Left ventricle myocardium inferior (tissue), 1 donor: ENCODE measurements around the gene FGF11. TPM values are rescaled to one million over a fixed set of nuclear protein-coding genes. Genes with fewer than 3 reads are reported as not detected.

Experiments used
- DNase-seq: peaks from one replicate; pipeline ENCODE4 v3.0.0-alpha.2; 2020
- H3K27ac ChIP-seq: fragments of 200-600 bp; replicated peaks from 2 replicates; pipeline ENCODE4 v1.8.0; 2021
- H3K27me3 ChIP-seq: fragments of 200-600 bp; 2 replicates; pipeline ENCODE4 v1.8.0; 2021; ENCODE audit warnings: low read depth
- H3K36me3 ChIP-seq: fragments of 200-600 bp; 2 replicates; pipeline ENCODE4 v1.8.0; 2021
- H3K4me1 ChIP-seq: fragments of 200-600 bp; 2 replicates; pipeline ENCODE4 v1.8.0; 2021
- H3K4me3 ChIP-seq: fragments of 200-600 bp; 2 replicates; pipeline ENCODE4 v1.8.0; 2021; ENCODE audit warnings: mild to moderate bottlenecking, moderate library complexity
- H3K9me3 ChIP-seq: fragments of 200-600 bp; replicated peaks from 2 replicates; pipeline ENCODE4 v1.8.0; 2021
- intact Hi-C: fragments of 100-400 bp; cut with micrococcal nuclease; formaldehyde crosslinking; loops from one replicate; pipeline ENCODE4 v1.11.0; 2022
- total RNA-seq: library from RNA; stranded (reverse); fragmentation: NEBNext Ultra II Directional; extraction: Animal tissue kit (Norgen Biotek cat#: 25700); gene quantifications from one replicate; pipeline ENCODE4 v1.2.1, GENCODE V29; 2021
- TF ChIP-seq, protein P1 (sequence below): fragments of 200-600 bp; IDR thresholded peaks from 2 replicates; pipeline ENCODE4 v1.8.0; 2021; ENCODE audit warnings: antibody characterized with exemption, mild to moderate bottlenecking, borderline replicate concordance
- donor health status: DM: no; HTN: yes; CAD: no; lungs with severe emphysema.

The FGF11 gene
- total RNA-seq, 1 donor from 2014 or later: 6.5 TPM

DNA sequence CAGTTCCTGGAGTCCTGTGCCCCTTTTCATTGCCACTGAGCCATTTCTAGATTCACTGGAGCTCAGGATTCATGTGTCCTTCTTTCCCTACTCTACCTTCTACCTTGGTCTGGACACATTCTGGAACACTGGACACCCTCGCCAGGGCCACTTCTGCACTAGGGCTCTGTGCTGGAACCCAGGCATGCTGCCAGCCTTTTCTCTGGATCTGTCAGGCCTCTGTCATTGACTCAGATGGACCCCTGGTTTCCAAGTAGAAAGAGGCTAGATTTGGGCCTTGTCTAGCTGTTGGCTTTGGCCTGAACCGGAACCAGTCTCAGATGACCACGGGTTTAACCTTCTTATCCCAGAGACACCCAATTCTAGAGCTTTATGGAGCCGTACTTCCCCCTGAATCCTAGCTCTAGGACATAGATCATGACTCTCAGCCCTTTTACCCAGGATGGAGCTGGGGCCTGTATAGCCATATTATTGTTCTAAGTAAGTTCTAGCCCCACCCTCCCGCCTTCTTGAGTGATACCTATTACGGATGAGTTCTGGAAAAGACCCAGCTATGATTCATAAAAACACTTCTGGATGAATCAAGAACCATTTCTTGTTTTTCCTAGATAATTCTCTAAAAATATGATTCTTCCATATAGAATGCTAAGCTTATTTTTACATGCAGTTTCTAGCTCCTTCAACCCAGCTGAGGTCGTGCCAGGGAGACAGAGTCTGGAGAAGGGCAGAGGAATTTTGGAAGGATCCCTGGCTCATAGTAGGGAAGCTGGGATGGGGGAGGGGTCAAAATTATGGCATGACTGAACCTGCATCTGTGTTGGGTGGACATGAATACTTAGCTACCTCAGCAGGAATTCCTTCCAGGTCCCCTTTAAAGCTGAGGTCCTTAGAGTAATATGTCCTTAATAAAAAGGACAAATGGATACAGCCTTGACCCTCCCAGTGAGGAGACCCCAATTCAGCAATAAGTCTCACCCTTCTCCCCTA is 4.5 kb downstream of the FGF11 start:
- H3K36me3 ChIP-seq: no peaks in the 10 kb centered on the region
- H3K4me1 ChIP-seq: peaks cover 48% of the 10 kb centered on the region
- H3K27ac ChIP-seq: no peak overlapping the region
- TF ChIP-seq, protein P1, sequence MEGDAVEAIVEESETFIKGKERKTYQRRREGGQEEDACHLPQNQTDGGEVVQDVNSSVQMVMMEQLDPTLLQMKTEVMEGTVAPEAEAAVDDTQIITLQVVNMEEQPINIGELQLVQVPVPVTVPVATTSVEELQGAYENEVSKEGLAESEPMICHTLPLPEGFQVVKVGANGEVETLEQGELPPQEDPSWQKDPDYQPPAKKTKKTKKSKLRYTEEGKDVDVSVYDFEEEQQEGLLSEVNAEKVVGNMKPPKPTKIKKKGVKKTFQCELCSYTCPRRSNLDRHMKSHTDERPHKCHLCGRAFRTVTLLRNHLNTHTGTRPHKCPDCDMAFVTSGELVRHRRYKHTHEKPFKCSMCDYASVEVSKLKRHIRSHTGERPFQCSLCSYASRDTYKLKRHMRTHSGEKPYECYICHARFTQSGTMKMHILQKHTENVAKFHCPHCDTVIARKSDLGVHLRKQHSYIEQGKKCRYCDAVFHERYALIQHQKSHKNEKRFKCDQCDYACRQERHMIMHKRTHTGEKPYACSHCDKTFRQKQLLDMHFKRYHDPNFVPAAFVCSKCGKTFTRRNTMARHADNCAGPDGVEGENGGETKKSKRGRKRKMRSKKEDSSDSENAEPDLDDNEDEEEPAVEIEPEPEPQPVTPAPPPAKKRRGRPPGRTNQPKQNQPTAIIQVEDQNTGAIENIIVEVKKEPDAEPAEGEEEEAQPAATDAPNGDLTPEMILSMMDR: no peak
- intact Hi-C loops: no loop called here
- peaks cover 56% of the 10 kb centered on the region for H3K27me3 ChIP-seq
- no peak for DNase-seq
- no peak overlapping the region for H3K4me3 ChIP-seq
- H3K9me3 ChIP-seq: no peaks in the 10 kb centered on the region

DNA sequence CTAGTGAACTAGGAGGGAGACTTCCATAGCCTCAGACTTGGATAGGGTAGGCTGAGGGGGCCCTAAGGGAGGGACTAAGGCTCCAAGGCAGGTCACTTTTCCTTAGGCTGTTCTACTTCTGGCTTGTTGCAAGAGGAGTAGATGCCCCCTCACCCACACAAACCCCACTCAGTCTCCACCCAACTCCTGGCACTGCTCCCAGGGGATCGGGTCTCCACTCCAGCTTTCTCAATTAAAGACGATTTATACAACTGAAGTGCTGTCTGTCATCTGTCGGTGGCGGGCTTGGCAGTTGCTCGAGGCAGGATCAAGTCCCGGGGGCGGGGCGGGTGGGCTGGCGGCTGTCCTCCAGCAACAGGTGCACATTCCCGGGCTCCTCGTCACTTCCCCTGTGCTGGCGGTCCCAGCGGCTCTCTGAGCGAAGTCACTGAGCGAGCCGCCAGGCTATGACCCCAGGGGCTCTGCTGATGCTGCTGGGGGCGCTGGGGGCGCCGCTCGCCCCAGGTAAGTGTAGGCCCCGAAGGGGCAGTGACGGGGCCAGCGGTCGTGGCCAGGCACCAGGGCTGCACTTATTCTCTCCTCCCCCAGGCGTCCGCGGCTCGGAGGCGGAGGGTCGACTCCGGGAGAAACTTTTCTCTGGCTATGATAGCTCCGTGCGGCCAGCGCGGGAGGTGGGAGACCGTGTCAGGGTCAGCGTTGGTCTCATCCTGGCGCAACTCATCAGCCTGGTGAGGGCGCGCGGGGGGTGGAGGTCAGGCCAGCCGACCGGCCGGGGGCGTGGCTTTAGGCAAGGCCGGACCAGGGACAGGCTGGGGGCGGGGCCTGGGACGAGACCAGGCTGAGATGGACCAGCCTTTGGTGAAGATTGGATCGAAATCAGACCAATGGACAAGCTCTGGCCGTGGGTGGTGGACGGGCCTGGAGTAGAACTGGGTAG is 5.6 kb downstream of the FGF11 start, which contains the start of gene CHRNB1:
Gene CHRNB1 (plus strand): TSS at position 380 of the 937 bp plus-strand sequence. CDS start 67 bp downstream, at position 447.
- TF ChIP-seq, protein P1: peak; percentile 36
- Histone ChIP-seq H3K9me3 (no peaks in the 10 kb centered on the region), H3K36me3 (no peaks in the 10 kb centered on the region), H3K27me3 (peaks cover 45% of the 10 kb centered on the region), H3K4me3 (peak within 1 kb of the TSS; percentile 70), H3K27ac (peak within 1 kb of the TSS; percentile 74), H3K4me1 (peaks cover 36% of the 10 kb centered on the region)
- intact Hi-C loops: no loop called here
- peak; percentile 88 for DNase-seq

DNA sequence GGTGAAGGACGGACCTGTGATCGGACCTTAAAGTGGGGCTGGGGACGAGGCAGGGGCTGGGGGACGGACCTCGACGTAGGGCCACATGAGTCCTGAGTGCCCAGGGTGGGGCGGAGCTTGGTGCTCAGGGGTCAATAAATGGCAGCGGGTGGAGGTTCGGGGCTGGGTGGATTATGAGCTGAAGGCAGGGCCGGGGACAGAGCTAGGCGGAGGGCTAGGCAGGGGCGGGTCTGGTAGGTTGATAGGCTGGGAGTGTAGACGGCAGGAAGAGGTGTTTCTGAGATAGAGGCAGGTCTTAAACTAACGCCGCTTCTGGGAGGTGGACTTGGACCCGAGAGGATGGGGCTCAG is 6.3 kb downstream of the FGF11 start:
- Histone ChIP-seq H3K36me3 (no peaks in the 10 kb centered on the region), H3K4me3 (peak overlapping the region; percentile 70), H3K9me3 (no peaks in the 10 kb centered on the region), H3K27me3 (peaks cover 39% of the 10 kb centered on the region), H3K4me1 (peaks cover 30% of the 10 kb centered on the region), H3K27ac (peak overlapping the region; percentile 74)
- intact Hi-C loops: no loop called here
- TF ChIP-seq, protein P1: no peak
- DNase-seq: no peak

DNA sequence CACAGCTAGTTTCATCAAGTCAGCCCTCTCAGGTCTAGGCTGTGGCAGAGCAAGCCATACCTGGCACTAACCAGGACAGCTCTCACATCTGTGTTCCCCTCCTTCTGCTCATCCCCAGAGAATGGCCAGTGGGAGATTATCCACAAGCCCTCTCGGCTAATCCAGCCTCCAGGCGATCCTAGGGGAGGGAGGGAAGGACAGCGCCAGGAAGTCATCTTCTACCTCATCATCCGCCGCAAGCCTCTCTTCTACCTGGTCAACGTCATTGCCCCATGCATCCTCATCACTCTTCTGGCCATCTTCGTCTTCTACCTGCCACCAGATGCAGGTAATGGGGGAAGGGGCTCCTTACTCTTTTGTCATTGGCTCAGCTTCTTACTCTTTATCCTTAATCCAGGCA is 9.1 kb downstream of the FGF11 start:
- TF ChIP-seq, protein P1: no peak
- intact Hi-C loops: no loop called here
- H3K36me3 ChIP-seq: no peaks in the 10 kb centered on the region
- H3K4me1 ChIP-seq: peaks cover 24% of the 10 kb centered on the region
- no peak for DNase-seq
- peaks cover 35% of the 10 kb centered on the region for H3K27me3 ChIP-seq
- no peak overlapping the region for H3K4me3 ChIP-seq
- H3K9me3 ChIP-seq: no peaks in the 10 kb centered on the region
- H3K27ac ChIP-seq: no peak overlapping the region

DNA sequence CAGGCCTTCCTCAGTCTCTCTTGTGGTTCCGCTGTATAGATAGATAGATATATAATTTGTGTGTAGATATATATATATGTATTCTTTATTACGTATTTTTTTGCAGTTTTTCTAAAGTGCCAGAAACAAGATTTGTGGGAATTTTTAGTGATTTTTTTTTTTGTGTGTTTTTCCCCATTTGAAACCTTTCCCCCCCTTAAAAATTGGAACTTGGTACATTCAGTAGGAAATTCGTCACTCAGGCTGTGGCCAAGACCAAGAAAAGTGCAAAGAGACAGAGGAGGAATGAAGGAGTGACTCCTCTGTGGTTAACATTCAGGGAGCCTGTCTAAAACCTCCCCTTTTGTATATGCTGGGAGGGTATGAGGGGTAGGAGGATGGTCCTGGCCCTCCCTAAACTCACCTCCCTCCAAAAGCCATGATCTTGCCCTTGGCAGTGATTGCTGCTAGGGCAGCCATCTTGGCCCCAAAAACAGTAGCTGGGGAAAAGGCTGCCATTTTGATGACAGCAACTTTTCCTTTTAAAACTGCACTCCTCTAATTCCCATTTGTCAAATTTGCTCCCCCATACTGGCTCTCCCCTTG is 20.7 kb downstream of the FGF11 start:
- intact Hi-C loops: no loop called here
- H3K9me3 ChIP-seq: no peaks in the 10 kb centered on the region
- no peak overlapping the region for H3K4me3 ChIP-seq
- DNase-seq: no peak
- H3K36me3 ChIP-seq: peaks cover 29% of the 10 kb centered on the region
- H3K27me3 ChIP-seq: no peaks in the 10 kb centered on the region
- peak overlapping the region; percentile 27 for H3K27ac ChIP-seq
- H3K4me1 ChIP-seq: peaks cover 19% of the 10 kb centered on the region
- TF ChIP-seq, protein P1: no peak
